Sigmoid colon (tissue), 4 donors: ENCODE data around the gene CCNK.

Source experiments
- CTCF ChIP-seq, 4 experiments: fragments of 450-650 bp in 3 of 4; fragments of 200-600 bp in 1 of 4; IDR thresholded peaks; one replicate each; pipeline ENCODE4 v1.5.1; 2016 to 2019; ENCODE audit warnings: antibody characterized with exemption in 4 of 4, mild to moderate bottlenecking in 3 of 4, moderate library complexity in 2 of 4
- POLR2A ChIP-seq, 2 donors: fragments of 450-650 bp; IDR thresholded peaks; one replicate each; pipeline ENCODE4 v1.6.1; 2016; ENCODE audit warnings: antibody characterized with exemption in 2 of 2, mild to moderate bottlenecking in 2 of 2, moderate library complexity in 2 of 2
- POLR2AphosphoS5 ChIP-seq, 4 donors: sonication (generic); formaldehyde crosslinking; IDR thresholded peaks; one replicate each; pipeline ENCODE4 v1.6.1; 2017; ENCODE audit warnings: antibody characterized with exemption in 4 of 4

- no peak for TF ChIP-seq POLR2AphosphoS5 (IDR thresholded peaks at IDR 0.05)
- TF ChIP-seq CTCF (IDR thresholded peaks at IDR 0.05) = no peak
- TF ChIP-seq POLR2A (IDR thresholded peaks at IDR 0.05) = no peak
Measured at GRCh38 chr14:99551034-99551922, 70.1 kb downstream of the CCNK start.
